MCF 10A (cell line): ENCODE results near the gene PLIN5. TPM values are rescaled to one million over a fixed set of nuclear protein-coding genes. Genes with fewer than 3 reads are reported as not detected.

Experiments
- BruUV-seq: library from RNA; stranded (reverse); fragments of 400-500 nt; replicated peaks from 2 replicates; lab custom pipeline; 2021; lab: Mats Ljungman, UMichigan
- CTCF ChIA-PET: fragments of 300-600 bp; sonication (Branson Sonifier 250); formaldehyde crosslinking; extraction: SDS; loops from one replicate; lab custom pipeline; 2021; ENCODE audit warnings: antibody characterized with exemption, inconsistent platforms; lab: Yijun Ruan, JAX
- POLR2A ChIA-PET: fragments of 300-600, 350-650 bp; sonication (Branson Sonifier 250); formaldehyde crosslinking; extraction: SDS; loops from one replicate; lab custom pipeline; 2020; ENCODE audit warnings: antibody characterized with exemption, inconsistent platforms; lab: Yijun Ruan, JAX
- DNase-seq: peaks from one replicate; pipeline ENCODE4 v3.0.0-alpha.2; 2018; ENCODE audit not compliant: unreplicated experiment
- H3K27ac Mint-ChIP-seq: one replicate; pipeline ENCODE4 v1.8.0; 2022; ENCODE audit warnings: mild to moderate bottlenecking, low read depth, mixed read lengths; ENCODE audit not compliant: unreplicated experiment
- H3K27me3 Mint-ChIP-seq: one replicate; pipeline ENCODE4 v1.8.0; 2022; ENCODE audit warnings: mixed read lengths; ENCODE audit not compliant: insufficient read depth, unreplicated experiment
- H3K36me3 Mint-ChIP-seq: one replicate; pipeline ENCODE4 v1.8.0; 2022; ENCODE audit warnings: mild to moderate bottlenecking, moderate library complexity, mixed read lengths; ENCODE audit not compliant: insufficient read depth, unreplicated experiment
- H3K4me1 Mint-ChIP-seq: one replicate; pipeline ENCODE4 v1.8.0; 2022; ENCODE audit warnings: mixed read lengths; ENCODE audit not compliant: insufficient read depth, unreplicated experiment
- H3K4me3 Mint-ChIP-seq: one replicate; pipeline ENCODE4 v1.8.0; 2022; ENCODE audit warnings: mild to moderate bottlenecking, moderate library complexity, mixed read lengths; ENCODE audit not compliant: unreplicated experiment
- H3K9me3 Mint-ChIP-seq: one replicate; pipeline ENCODE4 v1.8.0; 2022; ENCODE audit warnings: mixed read lengths; ENCODE audit not compliant: unreplicated experiment
- intact Hi-C: fragments of 100-400 bp; cut with micrococcal nuclease; formaldehyde crosslinking; loops from 2 replicates; pipeline ENCODE4 v1.14.1; 2022
- total RNA-seq: library from RNA; stranded (reverse); gene quantifications from 2 replicates; pipeline ENCODE4 v1.2.3, GENCODE V29; 2022
- TF ChIP-seq, protein P1 (sequence below): fragments of 200-600 bp; IDR thresholded peaks from one replicate; pipeline ENCODE4 v1.8.0; 2022; ENCODE audit warnings: antibody characterized with exemption, mild to moderate bottlenecking; ENCODE audit not compliant: unreplicated experiment

Gene PLIN5
- total RNA-seq, 1 experiment from 2014 or later = not detected

DNA sequence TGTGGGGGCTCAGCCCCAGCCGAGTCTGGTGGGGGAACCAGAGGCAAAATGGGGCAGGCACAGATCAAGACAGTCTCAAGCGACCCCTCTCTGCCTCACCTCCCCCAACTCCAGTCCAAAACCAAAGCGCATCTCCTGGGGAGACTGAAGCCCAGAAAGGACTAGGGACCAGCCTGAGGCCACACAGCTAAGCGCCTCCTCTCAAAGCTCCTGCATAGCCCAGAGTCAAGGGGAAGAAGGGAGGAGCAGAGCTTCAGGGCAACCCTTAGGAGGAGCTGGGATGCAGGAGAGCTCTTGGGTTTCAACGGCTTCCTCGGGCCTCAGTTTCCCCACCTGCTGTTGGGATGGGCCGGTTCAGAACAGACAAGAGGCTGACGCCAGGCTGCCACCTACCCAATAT, 44.4 kb upstream of the PLIN5 start:
- DNase-seq = no peak
- TF ChIP-seq, protein P1, sequence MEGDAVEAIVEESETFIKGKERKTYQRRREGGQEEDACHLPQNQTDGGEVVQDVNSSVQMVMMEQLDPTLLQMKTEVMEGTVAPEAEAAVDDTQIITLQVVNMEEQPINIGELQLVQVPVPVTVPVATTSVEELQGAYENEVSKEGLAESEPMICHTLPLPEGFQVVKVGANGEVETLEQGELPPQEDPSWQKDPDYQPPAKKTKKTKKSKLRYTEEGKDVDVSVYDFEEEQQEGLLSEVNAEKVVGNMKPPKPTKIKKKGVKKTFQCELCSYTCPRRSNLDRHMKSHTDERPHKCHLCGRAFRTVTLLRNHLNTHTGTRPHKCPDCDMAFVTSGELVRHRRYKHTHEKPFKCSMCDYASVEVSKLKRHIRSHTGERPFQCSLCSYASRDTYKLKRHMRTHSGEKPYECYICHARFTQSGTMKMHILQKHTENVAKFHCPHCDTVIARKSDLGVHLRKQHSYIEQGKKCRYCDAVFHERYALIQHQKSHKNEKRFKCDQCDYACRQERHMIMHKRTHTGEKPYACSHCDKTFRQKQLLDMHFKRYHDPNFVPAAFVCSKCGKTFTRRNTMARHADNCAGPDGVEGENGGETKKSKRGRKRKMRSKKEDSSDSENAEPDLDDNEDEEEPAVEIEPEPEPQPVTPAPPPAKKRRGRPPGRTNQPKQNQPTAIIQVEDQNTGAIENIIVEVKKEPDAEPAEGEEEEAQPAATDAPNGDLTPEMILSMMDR = no peak
- H3K4me1 Mint-ChIP-seq = peaks cover 22% of the 10 kb centered on the region
- ChIA-PET CTCF (interaction anchor here (0.8 to 2.7 kb wide), 3 partner anchors 9 to 54 kb away, joined by 3 to 17 read pairs (median 5); no protein-coding TSS in a partner anchor), POLR2A (interaction anchor here (0.5 to 1.4 kb wide), 4 partner anchors 54 to 592 kb away, joined by 3 read pairs; no protein-coding TSS in a partner anchor)
- BruUV-seq = no TSS peak
- no peak overlapping the region for H3K4me3 Mint-ChIP-seq
- H3K36me3 Mint-ChIP-seq = no peaks in the 10 kb centered on the region
- no peaks in the 10 kb centered on the region for H3K9me3 Mint-ChIP-seq
- H3K27me3 Mint-ChIP-seq = peaks cover 11% of the 10 kb centered on the region
- intact Hi-C loops = no loop called here
- H3K27ac Mint-ChIP-seq = no peak overlapping the region

DNA sequence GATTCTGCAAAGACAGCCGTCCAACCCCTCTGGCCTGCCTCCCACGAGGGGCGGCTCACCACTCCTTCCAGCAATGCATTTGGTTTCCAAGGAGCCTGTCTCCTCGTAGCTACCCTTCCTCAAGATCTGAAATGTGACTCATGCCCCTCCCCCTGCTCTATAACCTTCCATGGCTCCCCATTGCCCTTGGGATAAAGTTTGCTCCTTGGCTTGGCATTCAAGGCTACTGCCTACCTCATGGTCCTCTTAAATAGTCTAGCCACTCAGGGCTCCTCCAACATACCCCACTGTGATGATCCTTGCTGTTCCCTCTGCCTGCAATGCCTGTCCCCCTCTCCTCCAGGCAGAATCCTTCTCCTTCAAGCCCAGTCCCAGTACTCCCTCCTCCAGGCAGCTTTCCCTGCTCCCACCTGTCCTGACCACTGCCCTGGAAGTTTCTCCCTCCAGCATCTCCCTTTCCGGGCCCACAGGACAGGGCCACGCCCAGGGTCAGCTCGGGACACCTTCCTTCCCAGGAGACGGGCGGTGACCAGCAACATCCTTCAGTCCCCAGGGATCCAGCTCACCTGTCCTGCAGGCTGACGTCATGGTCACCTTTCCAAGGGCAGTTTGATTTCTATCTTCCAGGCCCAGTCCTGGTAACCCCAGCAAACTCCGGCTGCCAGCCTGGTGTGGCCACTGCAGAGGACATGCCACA, 43.7 kb upstream of the PLIN5 start:
- TF ChIP-seq, protein P1 = no peak
- POLR2A ChIA-PET = interaction anchor here (1.4 kb wide), 1 partner anchor 55 kb away, joined by 3 read pairs; no protein-coding TSS in a partner anchor
- H3K27ac Mint-ChIP-seq = no peak overlapping the region
- H3K4me1 Mint-ChIP-seq = peaks cover 22% of the 10 kb centered on the region
- no peak for DNase-seq
- H3K36me3 Mint-ChIP-seq = no peaks in the 10 kb centered on the region
- BruUV-seq = no TSS peak
- peaks cover 11% of the 10 kb centered on the region for H3K27me3 Mint-ChIP-seq
- H3K9me3 Mint-ChIP-seq = no peaks in the 10 kb centered on the region
- CTCF ChIA-PET = interaction anchor here (0.8 to 2.7 kb wide), 3 partner anchors 9 to 55 kb away, joined by 3 to 17 read pairs (median 5); no protein-coding TSS in a partner anchor
- intact Hi-C loops = no loop called here
- H3K4me3 Mint-ChIP-seq = no peak overlapping the region

DNA sequence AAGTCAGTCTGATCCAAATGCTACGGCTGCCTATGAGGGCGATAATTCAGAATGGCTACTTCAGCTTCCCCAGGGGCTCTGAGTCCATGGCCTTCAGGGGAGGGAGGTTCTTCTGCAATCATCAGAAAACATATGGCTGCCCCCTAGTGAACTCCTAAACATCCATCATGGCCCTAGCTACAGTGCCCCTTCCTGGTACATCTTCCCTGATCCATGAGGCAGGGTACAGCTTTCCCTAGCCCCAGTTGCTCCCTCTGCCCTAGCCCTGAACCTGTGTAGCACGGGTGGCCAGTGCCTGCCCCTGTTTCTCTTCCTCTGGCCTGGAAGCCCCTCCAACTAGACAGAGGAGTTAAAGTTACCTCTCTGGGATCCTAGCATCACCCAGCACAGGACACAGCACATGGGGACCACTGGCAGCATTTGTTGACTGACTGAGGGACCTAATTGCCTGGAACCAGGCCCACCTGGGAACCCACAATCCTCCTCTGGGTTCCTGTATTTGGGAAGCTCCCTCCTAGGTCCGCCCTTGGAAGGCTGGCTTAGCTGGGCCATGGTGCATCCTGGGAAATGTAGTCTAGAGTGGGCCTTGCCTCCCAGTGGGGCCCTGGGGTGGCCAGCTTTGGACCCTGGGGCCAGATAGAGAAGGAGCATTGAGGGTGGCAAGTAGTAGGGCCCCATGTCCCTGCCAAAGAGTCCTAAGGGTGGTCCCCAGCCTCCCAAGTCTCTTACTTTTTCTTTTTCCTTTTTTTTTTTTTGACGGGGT, 42.2 kb upstream of the PLIN5 start:
- ChIA-PET CTCF (interaction anchor here (0.5 to 2.6 kb wide), 13 partner anchors 11 to 147 kb away, joined by 3 to 47 read pairs (median 5); partner anchors contain the start of gene SEMA6B), POLR2A (interaction anchor here (0.6 to 1.5 kb wide), 3 partner anchors 19 to 207 kb away, joined by 3 to 9 read pairs (median 3); no protein-coding TSS in a partner anchor)
- intact Hi-C loops = no loop called here
- Mint-ChIP-seq H3K27ac (no peak overlapping the region), H3K4me1 (peaks cover 18% of the 10 kb centered on the region), H3K9me3 (no peaks in the 10 kb centered on the region), H3K36me3 (no peaks in the 10 kb centered on the region), H3K27me3 (peaks cover 4% of the 10 kb centered on the region), H3K4me3 (no peak overlapping the region)
- no TSS peak for BruUV-seq
- DNase-seq = peak; percentile 55
- TF ChIP-seq, protein P1 = no peak
